Activated T-cell treated with anti-CD3 and anti-CD28 coated beads for 24 hours (primary cell): ENCODE measurements around the gene NPPC.
"Not testable (repeated sequence)": the region's sequence is repeated elsewhere in the genome, so short reads cannot be mapped to it uniquely, and the experiment has no call there.

Experiments
- DNase-seq: peaks from one replicate; pipeline ENCODE4 v3.0.0-alpha.2; 2020; ENCODE audit warnings: low read depth

The NPPC gene, protein sequence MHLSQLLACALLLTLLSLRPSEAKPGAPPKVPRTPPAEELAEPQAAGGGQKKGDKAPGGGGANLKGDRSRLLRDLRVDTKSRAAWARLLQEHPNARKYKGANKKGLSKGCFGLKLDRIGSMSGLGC

DNA sequence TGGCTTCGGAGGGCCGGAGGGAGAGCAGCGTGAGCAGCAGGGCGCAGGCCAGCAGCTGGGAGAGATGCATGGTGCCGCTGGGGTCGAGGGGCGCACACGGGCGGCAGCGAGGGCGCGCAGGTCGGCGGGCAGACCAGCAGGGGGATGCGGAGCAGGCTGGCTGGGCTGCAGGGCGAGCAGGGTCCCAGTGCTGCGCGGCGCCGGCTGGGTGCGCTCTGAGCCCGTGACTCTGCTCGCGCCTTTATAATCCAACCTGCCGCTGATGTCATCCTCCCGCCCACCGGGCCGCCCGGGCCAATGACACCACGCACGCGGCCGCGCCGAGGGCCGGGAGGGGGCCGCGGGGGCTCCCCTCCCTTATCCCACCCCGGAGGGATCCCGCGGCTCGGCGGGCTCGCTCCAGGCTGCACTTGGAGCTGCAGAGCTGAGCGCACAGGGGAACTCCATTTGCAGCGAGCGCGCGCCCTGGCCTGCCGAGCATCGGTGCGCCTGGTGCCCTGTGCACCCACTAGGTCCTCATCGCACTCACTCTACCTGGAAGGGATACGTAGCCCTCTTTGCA is at the start of gene NPPC:
TSS of gene NPPC (minus strand) at position 217 of the 562 bp plus-strand sequence. CDS start at position 70, 147 bp downstream.
- peak; percentile 66 for DNase-seq

DNA sequence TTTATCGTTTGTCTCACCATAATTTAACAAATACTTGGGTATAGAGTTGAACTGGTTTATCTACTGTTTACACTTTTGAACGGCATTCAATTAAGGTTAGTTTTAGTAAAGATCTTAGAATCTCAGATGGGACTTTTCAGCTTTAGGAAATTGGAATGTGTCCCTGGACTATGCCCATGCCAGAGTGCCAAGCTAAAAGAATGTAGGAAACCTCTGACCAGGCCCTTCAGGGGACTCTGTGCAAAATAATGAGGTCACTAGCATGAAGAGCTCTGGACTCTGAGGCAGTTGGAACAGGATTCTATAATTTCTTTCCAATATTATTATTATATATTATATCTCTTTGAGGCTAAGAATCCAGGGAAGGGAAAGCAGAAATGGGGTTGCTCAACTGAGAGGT is 48.8 kb upstream of the NPPC start:
- no peak for DNase-seq

DNA sequence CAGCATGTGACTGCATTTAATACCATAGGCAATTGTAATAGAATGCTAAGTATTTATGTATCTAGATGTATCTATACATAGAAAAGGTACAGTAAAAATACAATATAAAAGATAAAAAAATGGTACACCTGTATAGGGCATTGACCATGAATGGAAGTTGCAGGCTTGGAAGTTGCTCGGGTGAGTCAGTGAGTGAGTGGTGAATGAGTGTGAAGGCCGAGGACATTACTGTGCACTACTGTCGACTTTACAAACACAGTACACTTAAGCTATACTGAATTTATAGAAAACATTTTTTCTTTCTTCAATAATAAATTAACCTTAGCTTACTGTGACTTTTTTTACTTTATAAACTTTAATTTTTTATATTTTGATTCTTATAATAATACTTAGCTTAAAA is 44.3 kb upstream of the NPPC start:
- no peak for DNase-seq

DNA sequence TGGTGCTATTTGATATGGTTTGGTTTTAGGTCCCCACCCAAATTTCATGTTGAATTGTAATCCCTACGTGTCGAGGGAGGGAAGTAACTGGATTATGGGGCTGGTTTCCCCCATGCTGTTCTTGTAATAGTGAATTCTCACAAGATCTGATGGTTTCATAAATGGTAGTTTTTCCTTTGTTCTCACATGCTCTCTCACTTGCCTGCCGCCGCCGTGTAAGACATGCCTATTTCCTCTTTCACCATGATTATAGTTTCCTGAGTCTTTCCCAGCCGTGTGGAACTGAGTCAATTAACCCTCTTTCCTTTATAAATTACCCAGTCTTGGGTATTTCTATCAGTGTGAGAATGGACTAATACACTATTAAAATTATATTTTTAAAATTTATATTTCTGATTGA is 42.6 kb upstream of the NPPC start:
- DNase-seq = no peak

DNA sequence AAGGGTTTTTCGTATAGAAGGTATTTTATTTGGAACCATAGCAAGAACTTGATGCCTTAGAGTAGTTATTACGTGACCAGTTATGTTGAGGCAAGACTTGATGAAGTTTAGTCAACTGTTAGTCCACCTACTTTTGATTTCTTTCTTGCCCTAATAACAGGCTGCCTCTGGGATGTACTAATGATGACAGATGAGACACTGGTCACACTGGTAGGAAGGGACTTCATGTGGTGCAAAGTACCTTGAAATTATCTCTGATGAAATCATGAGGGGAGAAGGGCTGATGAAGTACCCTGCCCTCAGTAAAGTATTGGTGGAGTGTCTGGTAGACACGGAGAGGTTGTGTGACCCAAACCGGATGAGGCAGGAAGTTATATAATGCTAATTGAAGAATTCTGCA is 40.7 kb upstream of the NPPC start:
- DNase-seq = no peak

DNA sequence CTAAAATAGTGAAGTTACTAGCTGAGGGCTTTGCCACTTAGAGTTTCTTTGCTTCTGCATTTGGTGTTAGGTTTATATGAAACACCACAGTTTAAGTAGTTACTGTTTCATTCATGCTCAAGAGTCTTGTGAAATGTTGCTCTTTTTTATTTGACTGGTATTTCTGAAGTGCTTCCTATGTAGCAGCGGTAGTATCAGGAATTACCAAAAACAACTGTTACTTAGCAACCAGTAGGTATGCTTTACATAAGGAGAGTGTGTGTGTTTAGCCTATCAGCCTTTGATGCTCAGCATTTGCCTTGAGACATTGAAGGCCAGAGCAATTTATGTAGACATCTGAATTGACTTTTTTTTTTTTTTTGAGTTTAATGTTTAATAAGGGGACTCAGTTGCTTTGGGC is 38.9 kb upstream of the NPPC start:
- no peak for DNase-seq

DNA sequence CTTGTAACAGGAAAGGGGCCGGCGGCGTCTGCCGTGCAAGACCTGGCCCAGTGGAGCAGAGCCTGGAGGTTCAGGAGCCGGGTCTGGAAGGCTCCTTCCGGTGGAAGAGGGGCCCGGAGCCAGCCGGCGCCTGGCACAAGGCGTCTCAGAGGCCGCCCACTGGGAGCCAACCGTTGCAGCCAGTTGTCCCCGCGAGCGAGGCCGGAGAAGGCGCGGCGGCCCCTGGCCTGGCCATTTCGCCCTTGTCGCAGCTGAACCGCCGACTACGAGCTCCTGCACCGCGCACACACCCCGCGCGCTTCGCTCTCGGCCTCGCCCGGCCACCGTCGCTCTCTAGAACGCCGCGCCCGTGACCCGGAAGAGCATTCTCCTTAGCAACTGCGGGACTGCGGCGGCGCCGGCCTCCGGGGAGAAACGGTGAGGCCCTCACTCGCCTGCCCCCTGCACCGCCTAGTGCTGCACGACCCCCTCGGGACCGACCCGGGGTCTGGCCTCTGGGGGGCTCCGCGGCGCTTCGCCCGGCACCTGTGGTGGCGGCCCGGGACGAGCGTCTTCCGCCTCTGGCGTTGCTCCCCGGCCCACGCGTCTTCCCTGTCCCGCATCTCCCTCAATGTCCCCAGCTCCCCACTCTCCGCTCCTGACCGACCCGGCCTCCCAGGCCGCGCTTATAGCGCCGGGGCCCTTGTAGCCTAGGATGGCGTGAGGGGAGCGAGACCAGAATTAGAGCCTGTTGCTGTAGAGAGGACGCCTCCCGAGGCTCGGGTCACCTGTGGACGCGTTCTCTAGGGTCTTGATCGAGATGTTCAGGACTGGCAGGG is 35.4 kb upstream of the NPPC start, which contains the start of gene DIS3L2:
TSS of gene DIS3L2 (plus strand) at position 365 of the 818 bp plus-strand sequence. CDS start 53,215 bp downstream, outside the sequence.
- peak; percentile 74 for DNase-seq

DNA sequence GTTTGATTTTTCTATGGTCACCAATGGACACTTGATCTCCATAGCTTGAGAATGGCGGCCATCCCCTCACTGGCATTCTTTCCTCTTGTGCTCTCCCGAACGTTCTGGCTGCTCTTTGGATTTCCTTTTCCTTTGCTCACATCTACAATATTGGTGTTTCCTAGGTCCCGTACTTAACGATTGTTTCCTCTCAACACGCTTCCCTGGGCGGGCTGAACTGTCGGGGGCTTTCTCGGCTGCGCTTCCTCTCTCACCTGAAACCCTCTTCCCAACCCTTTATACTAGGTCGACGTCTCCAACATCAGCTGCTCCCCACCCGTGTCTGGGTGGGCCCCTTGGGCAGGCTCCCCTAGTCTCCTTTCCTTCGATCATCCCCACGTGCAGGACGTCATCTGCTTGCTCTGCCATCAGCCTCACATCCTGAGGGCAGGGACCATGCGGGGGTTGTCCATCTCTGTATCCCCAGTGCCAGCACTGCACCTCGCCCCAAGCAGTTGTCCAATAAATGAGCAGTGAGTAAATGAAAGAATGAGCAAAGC is 34.7 kb upstream of the NPPC start:
- no peak for DNase-seq

DNA sequence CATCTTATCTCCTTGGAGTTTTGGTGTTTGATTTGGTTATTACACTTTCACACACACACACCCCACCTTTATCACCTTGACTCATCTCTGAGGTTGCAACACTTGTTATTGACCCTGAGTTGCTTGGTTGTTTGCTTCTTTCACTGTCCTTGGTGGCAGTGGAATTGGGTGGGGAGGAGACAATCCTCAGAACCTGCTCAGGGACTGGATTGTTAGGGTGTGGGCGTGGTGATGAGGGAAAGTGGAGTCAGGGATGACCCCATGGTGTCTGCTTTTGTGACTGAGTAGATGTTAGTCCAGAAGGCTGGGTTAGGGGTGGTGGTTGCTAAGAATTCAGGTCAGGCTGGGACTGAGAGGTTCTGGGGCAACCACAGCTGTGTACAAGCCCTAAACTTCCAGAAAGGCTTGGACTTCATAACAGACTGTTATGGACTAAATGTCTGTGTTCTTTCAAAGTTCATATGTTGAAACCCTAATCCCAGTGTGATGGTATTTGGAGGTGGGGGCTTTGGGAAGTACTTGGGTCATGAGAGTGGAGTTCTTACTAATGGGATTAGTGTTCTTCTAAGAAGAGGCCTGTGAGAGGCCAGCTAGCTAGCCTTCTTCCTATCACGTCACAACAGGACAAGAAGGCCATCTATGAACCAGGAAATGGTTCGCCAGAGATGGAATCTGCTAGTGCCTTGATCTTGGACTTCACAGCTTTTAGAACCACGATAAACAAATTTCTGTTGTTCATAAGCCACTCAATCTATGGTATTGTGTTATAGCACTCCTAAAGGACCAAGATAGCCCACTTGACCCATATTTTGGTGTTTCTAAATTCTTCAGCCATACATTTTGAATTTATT is 31.9 kb upstream of the NPPC start:
- no peak for DNase-seq

DNA sequence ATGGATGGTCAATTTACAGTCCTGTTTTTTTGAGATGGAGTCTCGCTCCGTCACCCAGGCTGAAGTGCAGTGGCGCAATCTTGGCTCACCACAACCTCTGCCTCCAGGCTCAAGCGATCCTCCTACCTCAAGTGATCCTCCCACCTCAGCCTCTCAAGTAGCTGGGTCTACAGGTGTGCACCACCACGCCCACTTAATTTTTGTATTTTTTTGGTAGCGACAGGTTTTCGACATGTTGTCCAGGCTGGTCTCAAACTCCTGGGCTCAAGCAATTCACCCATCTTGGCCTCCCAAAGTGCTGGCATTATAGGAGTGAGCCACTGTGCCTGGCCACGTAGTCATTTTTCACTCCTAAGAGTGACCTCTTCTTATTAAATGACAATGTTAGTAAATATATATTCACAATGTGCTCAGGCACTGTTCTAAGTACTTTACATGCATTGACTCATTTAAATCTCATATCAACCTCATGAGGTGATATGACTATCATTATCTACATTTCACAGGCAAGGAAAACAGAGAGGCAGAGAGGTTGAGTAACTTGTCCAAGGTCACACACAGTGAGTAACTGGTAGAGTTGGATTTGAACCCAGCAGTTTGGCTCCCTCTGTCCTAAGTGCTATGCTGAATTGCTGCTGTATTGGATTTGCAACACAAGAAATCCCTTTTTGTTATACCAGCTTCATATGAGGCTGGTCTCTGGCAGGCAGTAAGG is 29.7 kb upstream of the NPPC start:
- no peak for DNase-seq

DNA sequence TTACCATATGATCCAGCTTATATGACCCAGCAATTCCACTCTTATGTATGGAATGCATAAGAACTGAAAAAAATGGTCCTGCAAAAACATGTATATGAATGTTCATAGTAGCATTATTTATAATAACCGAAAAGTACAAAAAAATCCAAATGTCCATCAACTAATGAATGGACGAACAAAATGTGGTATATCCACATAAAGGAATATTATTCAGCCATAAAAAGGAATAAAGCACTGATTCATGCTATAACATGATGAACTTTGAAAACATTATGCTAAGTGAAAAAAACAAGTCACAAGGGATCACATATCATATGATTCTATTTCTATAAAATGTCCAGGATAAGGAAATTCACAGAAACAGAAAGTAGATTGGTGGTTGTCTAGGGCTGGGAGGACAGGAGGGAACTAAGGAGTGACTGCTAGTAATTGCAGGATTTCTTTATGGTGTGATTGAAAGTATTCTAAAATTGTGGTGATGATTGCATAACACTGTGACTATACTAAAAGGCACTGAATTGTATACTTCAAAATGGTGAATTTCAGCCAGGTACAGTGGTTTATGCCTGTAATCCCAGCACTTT is 25.3 kb upstream of the NPPC start:
- no peak for DNase-seq

DNA sequence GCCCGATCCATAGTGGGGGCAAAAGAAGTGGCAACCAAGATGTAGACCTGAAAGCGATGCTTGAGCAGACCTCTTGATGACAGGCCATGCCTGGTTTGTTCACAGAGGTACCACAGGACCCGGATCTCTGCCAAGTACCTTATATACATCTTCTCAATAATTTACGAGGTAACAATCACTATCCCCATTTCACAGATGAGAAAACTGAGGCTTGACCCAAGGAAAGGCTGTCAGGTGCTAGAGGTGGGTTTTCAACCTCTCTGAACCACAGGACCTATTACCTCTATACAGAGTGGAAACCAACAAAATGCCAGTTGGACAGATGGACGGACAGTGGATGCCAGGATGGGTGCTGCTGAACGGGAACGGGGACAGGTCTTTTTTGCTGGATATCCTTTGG is 21.5 kb upstream of the NPPC start:
- DNase-seq = no peak

DNA sequence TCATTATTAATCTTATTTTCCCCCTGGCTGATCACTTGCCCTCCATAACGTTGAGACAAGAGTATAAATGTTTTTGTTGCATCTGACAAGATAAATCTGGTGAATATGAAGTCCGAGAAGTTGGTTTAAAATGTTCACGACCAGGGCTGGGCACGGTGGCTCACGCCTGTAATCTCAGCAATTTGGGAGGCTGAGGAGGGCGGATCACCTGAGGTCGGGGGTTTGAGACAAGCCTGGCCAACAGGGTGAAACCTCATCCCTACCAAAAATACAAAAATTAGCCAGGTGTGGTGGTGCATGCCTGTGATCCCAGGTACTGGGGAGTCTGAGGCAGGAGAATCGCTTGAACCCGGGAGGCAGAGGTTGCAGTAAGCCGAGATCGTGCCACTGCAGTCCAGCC is 20.9 kb upstream of the NPPC start:
- DNase-seq = not testable (repeated sequence)

DNA sequence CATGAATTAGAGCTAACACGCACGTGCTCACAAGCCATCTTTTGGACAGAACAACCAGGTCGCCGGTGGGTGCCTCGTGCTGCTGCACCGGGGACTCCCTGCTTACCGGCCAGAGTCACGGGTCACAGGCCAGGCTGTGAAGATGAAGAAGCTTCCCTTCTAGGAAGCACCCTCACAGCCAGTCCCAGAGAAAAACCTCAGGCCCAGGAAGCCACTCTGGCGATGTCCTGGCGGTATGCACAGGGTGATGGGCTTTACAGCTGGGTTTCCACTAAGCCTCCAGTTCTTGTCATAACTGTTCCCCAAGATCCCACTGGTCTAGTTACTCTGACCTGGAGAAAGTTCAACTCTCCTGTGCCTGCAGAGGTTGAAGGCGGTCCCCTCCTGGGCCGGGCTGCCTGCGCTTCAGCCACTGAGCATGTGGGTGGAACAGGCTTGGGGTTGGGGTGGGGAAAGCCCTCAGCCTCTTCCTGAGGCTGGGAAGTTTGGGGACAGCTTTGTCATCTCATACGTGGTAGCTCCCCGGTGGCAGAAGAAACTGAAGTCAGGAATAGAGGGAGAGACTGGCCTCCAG is 20.1 kb upstream of the NPPC start:
- no peak for DNase-seq

DNA sequence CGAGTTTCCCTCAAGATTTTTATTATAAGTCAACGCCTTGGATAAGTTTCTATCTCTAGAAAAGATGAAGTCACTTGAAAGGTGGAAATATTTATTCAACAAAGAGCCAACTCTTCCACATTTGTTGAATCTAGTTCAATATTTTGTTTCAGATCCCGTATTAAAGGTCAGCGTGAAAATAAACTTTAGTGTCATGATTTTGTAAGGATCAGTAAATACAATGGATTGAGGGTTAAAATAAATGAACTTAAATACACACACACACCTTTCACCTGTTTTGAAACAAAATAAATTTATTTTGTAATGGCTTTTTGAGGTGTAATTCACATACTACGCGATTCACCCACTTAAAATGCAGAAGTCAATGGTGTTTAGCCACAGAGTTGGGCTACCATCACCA is 16.0 kb upstream of the NPPC start:
- DNase-seq = no peak

DNA sequence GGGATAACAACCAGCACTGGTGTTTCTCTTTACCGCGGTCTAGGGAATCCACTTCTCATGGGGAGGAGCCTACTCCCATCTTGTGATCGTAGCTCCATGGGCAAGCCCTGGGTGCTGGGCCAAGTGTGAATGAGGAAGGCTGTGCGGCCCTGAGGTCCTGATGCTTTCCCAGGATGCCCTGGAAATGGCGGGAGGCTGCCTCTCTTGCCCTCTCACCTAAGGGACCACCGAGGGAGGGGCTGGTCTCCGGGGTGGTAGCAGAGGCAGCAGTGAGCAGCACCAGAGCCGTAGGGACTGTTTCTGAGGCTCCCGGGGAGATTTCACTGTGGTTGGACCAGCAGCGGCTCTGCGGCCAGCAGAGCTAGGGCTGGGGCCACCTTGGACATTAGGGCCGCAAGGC is 15.5 kb upstream of the NPPC start:
- no peak for DNase-seq

DNA sequence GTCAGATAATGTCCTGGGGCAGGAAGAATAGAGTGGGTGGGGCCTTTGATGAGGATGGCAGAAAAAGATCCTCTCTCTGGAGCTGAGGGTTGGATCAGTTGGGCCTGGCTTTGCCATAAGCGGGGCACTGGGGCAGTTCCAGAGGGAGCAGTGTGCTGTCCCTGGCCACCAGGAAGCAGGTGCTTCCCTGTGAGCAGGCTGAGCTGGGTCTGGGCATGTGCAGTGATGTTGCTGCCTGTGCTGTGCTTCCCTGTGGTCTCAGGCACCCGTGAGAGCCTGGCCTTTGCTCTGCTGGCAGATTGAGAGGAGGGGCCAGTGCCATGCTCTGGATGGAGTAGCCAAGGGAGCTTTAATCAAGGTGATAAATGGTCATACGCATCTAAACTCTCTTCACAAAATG is 14.6 kb upstream of the NPPC start:
- DNase-seq = no peak

DNA sequence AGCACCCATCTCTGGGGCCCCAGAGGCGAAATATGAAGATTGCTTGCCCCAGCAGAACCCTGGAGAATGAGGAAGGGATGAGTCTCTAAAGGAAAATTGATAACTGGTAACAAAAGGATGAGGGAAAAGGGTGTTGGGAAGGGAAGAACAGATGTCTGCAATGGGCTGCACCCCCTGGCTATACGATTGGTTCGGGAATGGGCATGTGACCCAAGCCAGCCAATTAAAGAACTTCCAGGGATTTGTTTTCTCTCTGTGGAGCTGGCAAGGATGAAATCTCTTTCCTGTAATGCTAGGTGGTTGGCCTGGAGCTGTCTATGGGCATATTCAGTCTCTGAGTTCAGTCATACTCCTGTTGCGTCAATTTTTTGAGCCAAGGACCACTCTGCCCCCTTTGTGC is 12.8 kb upstream of the NPPC start:
- DNase-seq = no peak

DNA sequence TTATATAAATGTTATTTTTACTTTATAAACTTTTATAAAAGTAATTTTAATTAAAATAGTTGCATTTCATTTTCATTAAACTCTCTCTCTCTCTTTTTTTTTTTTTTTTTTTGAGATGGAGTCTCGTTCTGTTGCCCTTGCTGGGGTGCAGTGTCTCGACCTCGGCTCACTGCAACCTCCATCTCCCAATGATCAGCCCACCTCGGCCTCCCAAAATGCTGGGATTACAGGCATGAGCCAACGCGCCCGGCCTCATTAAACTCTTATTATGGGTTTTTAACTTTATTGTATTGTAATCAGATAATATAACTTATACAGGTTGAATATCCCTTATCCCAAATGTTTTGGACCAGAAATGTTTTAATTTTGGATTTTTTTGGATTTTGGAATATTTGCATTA is 10.9 kb upstream of the NPPC start:
- DNase-seq = no peak

DNA sequence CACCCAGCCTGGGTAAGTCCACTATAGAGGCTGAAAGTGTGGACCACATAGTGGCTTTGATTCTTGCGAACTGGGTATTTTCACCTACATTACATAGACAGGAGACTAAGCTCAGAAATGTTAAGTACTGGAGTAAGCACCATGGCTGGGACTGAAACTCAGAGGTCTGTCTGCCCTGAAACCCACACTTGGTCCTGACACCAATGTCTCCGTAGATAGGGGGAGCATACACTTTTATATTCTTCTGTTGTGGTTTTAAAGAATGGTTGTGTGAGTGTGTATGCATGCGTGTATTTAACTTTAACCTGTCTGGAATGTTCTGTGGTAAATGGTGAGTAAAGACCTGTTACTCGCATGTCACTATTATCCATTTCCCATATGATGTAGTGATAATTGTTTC is 10.3 kb upstream of the NPPC start:
- DNase-seq = no peak

DNA sequence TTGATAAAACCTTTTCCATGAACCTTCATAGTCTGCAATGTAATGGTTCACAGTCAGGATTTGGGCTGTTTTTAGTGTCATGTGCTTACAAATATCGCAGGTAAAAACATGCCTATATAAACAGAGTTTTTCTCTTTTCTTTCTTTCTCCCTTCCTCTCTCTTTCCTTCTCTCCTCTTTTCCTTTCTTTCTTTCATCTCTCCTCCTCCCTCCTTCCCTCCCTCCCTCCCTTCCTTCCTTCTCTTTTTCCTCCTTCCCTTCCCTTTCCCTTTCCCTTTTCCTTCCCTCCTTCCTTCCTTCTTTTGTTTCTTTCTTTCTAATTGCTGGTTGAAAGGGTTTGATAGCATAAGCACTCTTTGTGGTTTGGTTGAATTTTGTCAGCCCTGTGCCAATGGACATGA is 9.6 kb upstream of the NPPC start:
- DNase-seq = no peak
